Measurements from ENCODE around the gene PTCD1.
"Not testable (repeated sequence)": the region's sequence is repeated elsewhere in the genome, so short reads cannot be mapped to it uniquely, and the experiment has no call there.

The PTCD1 gene

GRCh38 chr7:99447943-99448342 is 9.3 kb upstream of the PTCD1 start:
- no peak for DNase-seq

GRCh38 chr7:99446096-99446495 is 7.5 kb upstream of the PTCD1 start:
- DNase-seq = no peak

- DNase-seq = no peak
Observed at GRCh38 chr7:99440195-99440594, 1.6 kb upstream of the PTCD1 start.

- no peak for DNase-seq
Observed at GRCh38 chr7:99437946-99438572, 539 bp downstream of the PTCD1 start.

- DNase-seq = no peak
Observed at GRCh38 chr7:99433158-99433557, 5.4 kb downstream of the PTCD1 start.

GRCh38 chr7:99431756-99432540 is 6.7 kb downstream of the PTCD1 start:
- DNase-seq = not testable (repeated sequence)

- DNase-seq = no peak
Observed at GRCh38 chr7:99429756-99430155, 8.8 kb downstream of the PTCD1 start.

GRCh38 chr7:99428972-99429566 is 9.5 kb downstream of the PTCD1 start:
- DNase-seq = no peak

- DNase-seq = no peak
Observed at GRCh38 chr7:99424932-99425730, 13.5 kb downstream of the PTCD1 start.

- no peak for DNase-seq
Observed at GRCh38 chr7:99422625-99423024, 16.0 kb downstream of the PTCD1 start.

GRCh38 chr7:99422186-99422585 is 16.4 kb downstream of the PTCD1 start:
- peak; percentile 11 for DNase-seq

- no peak for DNase-seq
Observed at GRCh38 chr7:99420986-99421385, 17.6 kb downstream of the PTCD1 start.

GRCh38 chr7:99420213-99420612 is 18.4 kb downstream of the PTCD1 start:
- no peak for DNase-seq

- no peak for DNase-seq
Observed at GRCh38 chr7:99419323-99420021, 19.1 kb downstream of the PTCD1 start.

GRCh38 chr7:99418260-99418659 is 20.3 kb downstream of the PTCD1 start:
- DNase-seq = no peak

- peak; percentile 62 for DNase-seq
Observed at GRCh38 chr7:99415513-99416127, 23.0 kb downstream of the PTCD1 start.

- DNase-seq = no peak
Observed at GRCh38 chr7:99410635-99411034, 28.0 kb downstream of the PTCD1 start.

- DNase-seq = no peak
Observed at GRCh38 chr7:99409806-99410205, 28.8 kb downstream of the PTCD1 start.

GRCh38 chr7:99409192-99409572 is 29.4 kb downstream of the PTCD1 start:
- DNase-seq = no peak

GRCh38 chr7:99408379-99409191 is 30.0 kb downstream of the PTCD1 start, which contains the start of the genes BUD31 and PDAP1:
TSS of gene BUD31 (plus strand) at chr7:99408969. CDS start at chr7:99411093, 2,124 bp downstream.
TSS of gene PDAP1 (minus strand) at chr7:99408597. CDS start at chr7:99408548, 49 bp downstream.
- peak; percentile 98 for DNase-seq

GRCh38 chr7:99407872-99408378 is 30.7 kb downstream of the PTCD1 start:
- peak; percentile 79 for DNase-seq

Measured in NCI-H2227 treated with DMSO at 0.1 percent for 48 hours (cell line).